PC-3 (cell line): ENCODE data around the gene GABRG3. TPM values are rescaled to one million over a fixed set of nuclear protein-coding genes. Genes with fewer than 3 reads are reported as not detected.

Experiments
- ATAC-seq: fragments of 200-7000 bp; cut with Tn5 transposase; 2 replicates; pipeline ENCODE4 v1.9.1; 2020; ENCODE audit warnings: mild to moderate bottlenecking, moderate library complexity
- BruUV-seq: library from RNA; stranded (reverse); fragments of 400-500 nt; replicated peaks from 2 replicates; lab custom pipeline; 2021; lab: Mats Ljungman, UMichigan
- CTCF ChIA-PET: fragments of 300-600 bp; sonication (Branson Sonifier 250); formaldehyde crosslinking; loops from one replicate; lab custom pipeline; 2022; ENCODE audit warnings: antibody characterized with exemption; lab: Charles Lee
- POLR2A ChIA-PET: fragments of 300-600 bp; sonication (Branson Sonifier 250); formaldehyde crosslinking; loops from one replicate; lab custom pipeline; 2022; ENCODE audit warnings: antibody characterized with exemption; ENCODE audit not compliant: unreplicated experiment; lab: Charles Lee
- DNase-seq: peaks from one replicate; pipeline ENCODE4 v3.0.0-alpha.2; 2015
- H2AFZ ChIP-seq: fragments of 300-600 bp; sonication (generic); 2 replicates; pipeline ENCODE4 v1.6.0; 2016; ENCODE audit warnings: antibody characterized with exemption, low read length
- H3F3A ChIP-seq: fragments of 300-600 bp; sonication (generic); one replicate; pipeline ENCODE4 v1.6.0; 2017; ENCODE audit warnings: antibody characterized with exemption, low read length, control low read depth, mild to moderate bottlenecking; ENCODE audit not compliant: unreplicated experiment
- H3K27ac ChIP-seq: fragments of 300-600 bp; sonication (generic); 2 replicates; pipeline ENCODE4 v1.5.1; 2016; ENCODE audit warnings: mild to moderate bottlenecking, low read length
- H3K27me3 ChIP-seq: fragments of 300-600 bp; sonication (generic); 2 replicates; pipeline ENCODE4 v1.6.1; 2016; ENCODE audit warnings: low read length, mixed read lengths
- H3K36me3 ChIP-seq: fragments of 300-600 bp; sonication (generic); 2 replicates; pipeline ENCODE4 v1.6.1; 2016; ENCODE audit warnings: low read depth, mixed run types, low read length, mixed read lengths
- H3K4me1 ChIP-seq: fragments of 300-600 bp; sonication (generic); 2 replicates; pipeline ENCODE4 v1.5.1; 2016; ENCODE audit warnings: low read length; ENCODE audit not compliant: insufficient read depth
- H3K4me2 ChIP-seq: fragments of 300-600 bp; sonication (generic); 2 replicates; pipeline ENCODE4 v1.6.0; 2016; ENCODE audit warnings: low read length
- H3K4me3 ChIP-seq: fragments of 300-600 bp; sonication (generic); 2 replicates; pipeline ENCODE4 v1.5.1; 2016; ENCODE audit warnings: mild to moderate bottlenecking, low read length, mixed read lengths
- H3K79me2 ChIP-seq: fragments of 300-600 bp; sonication (generic); 2 replicates; pipeline ENCODE4 v1.6.1; 2017; ENCODE audit warnings: low read length, mixed read lengths
- H3K9ac ChIP-seq: fragments of 300-600 bp; sonication (generic); 2 replicates; pipeline ENCODE4 v1.6.0; 2016; ENCODE audit warnings: mild to moderate bottlenecking, low read length
- H3K9me2 ChIP-seq: fragments of 300-600 bp; sonication (generic); replicated peaks from 2 replicates; pipeline ENCODE4 v1.6.1; 2016; ENCODE audit warnings: mixed run types, low read length, mixed read lengths
- H3K9me3 ChIP-seq: fragments of 300-600 bp; sonication (generic); 2 replicates; pipeline ENCODE4 v1.6.1; 2016; ENCODE audit warnings: low read length, mixed read lengths
- H4K20me1 ChIP-seq: fragments of 300-600 bp; sonication (generic); 2 replicates; pipeline ENCODE4 v1.6.1; 2016; ENCODE audit warnings: low read length, mixed read lengths
- CTCF ChIP-seq: fragments of 300-600 bp; sonication (generic); conservative IDR thresholded peaks from 2 replicates; pipeline ENCODE4 v1.5.1; 2017; ENCODE audit warnings: antibody characterized with exemption, low read depth, mild to moderate bottlenecking, low read length
- EZH2 ChIP-seq: fragments of 300-600 bp; sonication (generic); IDR thresholded peaks from one replicate; pipeline ENCODE4 v1.6.1; 2017; ENCODE audit warnings: antibody characterized with exemption, mild to moderate bottlenecking, low read length; ENCODE audit not compliant: unreplicated experiment
- EZH2phosphoT487 ChIP-seq: fragments of 300-600 bp; sonication (generic); IDR thresholded peaks from 2 replicates; pipeline ENCODE4 v1.6.1; 2018; ENCODE audit warnings: mild to moderate bottlenecking, antibody characterized with exemption, low read length, borderline replicate concordance
- intact Hi-C: fragments of 100-400 bp; cut with micrococcal nuclease; formaldehyde crosslinking; loops from 2 replicates; pipeline ENCODE4 v1.9.0; 2023
- total RNA-seq: library from RNA; depleted of rRNA; stranded (reverse); fragments of >200 nt; gene quantifications from 2 replicates; pipeline ENCODE4 v1.2.3, GENCODE V29; 2014

GABRG3 gene
- total RNA-seq, 1 experiment from 2014 or later: 0.11 TPM

GRCh38 chr15:27254055-27254454, 283.1 kb downstream of the GABRG3 start:
- intact Hi-C loops: no loop called here
- Histone ChIP-seq H3F3A (no peaks in the 10 kb centered on the region), H3K79me2 (no peaks in the 10 kb centered on the region), H3K9me2 (no peaks in the 10 kb centered on the region), H3K9me3 (0 out of 2 replicates have a peak, but pooled peaks cover 6% of the 10 kb centered on the region), H3K36me3 (no peaks in the 10 kb centered on the region), H3K27ac (no peak overlapping the region), H2AFZ (no peak overlapping the region), H3K27me3 (no peaks in the 10 kb centered on the region), H3K4me2 (no peak overlapping the region), H3K4me1 (no peaks in the 10 kb centered on the region), H3K4me3 (no peak overlapping the region), H4K20me1 (no peaks in the 10 kb centered on the region), H3K9ac (no peak overlapping the region)
- no TSS peak for BruUV-seq
- no peak for ATAC-seq
- ChIA-PET POLR2A (no interaction called here), CTCF (no interaction called here)
- DNase-seq: no peak
- no peak for TF ChIP-seq CTCF
- TF ChIP-seq EZH2: no peak
- TF ChIP-seq EZH2phosphoT487: no peak

- Histone ChIP-seq H3K36me3 (no peaks in the 10 kb centered on the region), H3K27ac (no peak overlapping the region), H3K9me3 (0 out of 2 replicates have a peak, but pooled peaks cover 13% of the 10 kb centered on the region), H3K27me3 (no peaks in the 10 kb centered on the region), H3K4me3 (no peak overlapping the region), H2AFZ (no peak overlapping the region), H3K79me2 (no peaks in the 10 kb centered on the region), H4K20me1 (no peaks in the 10 kb centered on the region), H3F3A (no peaks in the 10 kb centered on the region), H3K9ac (no peak overlapping the region), H3K9me2 (no peaks in the 10 kb centered on the region), H3K4me2 (no peak overlapping the region), H3K4me1 (no peaks in the 10 kb centered on the region)
- DNase-seq (no peak), ATAC-seq (no peak)
- intact Hi-C loops: no loop called here
- ChIA-PET CTCF (no interaction called here), POLR2A (no interaction called here)
- TF ChIP-seq CTCF: no peak
- no peak for TF ChIP-seq EZH2phosphoT487
- no peak for TF ChIP-seq EZH2
- no TSS peak for BruUV-seq
Observed at GRCh38 chr15:27254801-27255200, 283.8 kb downstream of the GABRG3 start.

DNA sequence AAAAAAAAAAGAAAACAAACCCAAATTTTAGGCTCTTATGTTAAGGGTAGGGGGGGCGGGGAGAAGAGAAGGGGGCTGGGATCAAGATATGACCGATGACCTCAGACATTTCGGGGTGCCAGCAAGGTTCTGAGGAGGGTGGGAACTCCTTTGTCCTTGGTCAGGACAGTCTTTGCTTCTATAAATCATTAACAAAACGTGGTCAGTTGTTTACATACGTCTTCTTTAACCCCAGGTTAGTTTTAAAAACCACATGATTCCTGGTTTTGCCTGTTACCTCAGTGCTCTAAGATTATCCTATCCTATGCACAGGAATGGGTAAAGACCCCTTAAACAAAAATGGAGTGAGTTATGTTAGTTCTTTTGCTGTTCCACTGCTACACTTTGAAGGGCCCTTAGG, 285.5 kb downstream of the GABRG3 start:
- ChIA-PET CTCF (no interaction called here), POLR2A (no interaction called here)
- ATAC-seq (no peak), DNase-seq (no peak)
- intact Hi-C loops: no loop called here
- no TSS peak for BruUV-seq
- Histone ChIP-seq H3K4me3 (no peak overlapping the region), H4K20me1 (no peaks in the 10 kb centered on the region), H3K9me2 (no peaks in the 10 kb centered on the region), H3K27ac (no peak overlapping the region), H3K27me3 (no peaks in the 10 kb centered on the region), H3K4me2 (no peak overlapping the region), H2AFZ (no peak overlapping the region), H3K4me1 (no peaks in the 10 kb centered on the region), H3K9me3 (0 out of 2 replicates have a peak, but pooled peaks cover 13% of the 10 kb centered on the region), H3F3A (no peaks in the 10 kb centered on the region), H3K79me2 (no peaks in the 10 kb centered on the region), H3K36me3 (no peaks in the 10 kb centered on the region), H3K9ac (no peak overlapping the region)
- no peak for TF ChIP-seq EZH2phosphoT487
- TF ChIP-seq EZH2: no peak
- no peak for TF ChIP-seq CTCF
